HG02798 (cell line): ENCODE data around the gene FAM50A.
"Not testable (repeated sequence)": the region's sequence is repeated elsewhere in the genome, so short reads cannot be mapped to it uniquely, and the experiment has no call there.

ENCODE experiments used
- ATAC-seq: cut with Tn5 transposase; IDR thresholded peaks from one replicate; pipeline ENCODE4 v1.9.1; 2021; ENCODE audit warnings: mild to moderate bottlenecking; ENCODE audit not compliant: unreplicated experiment, poor library complexity

Gene FAM50A

GRCh38 chrX:154481911-154482601 is 38.1 kb downstream of the FAM50A start:
- ATAC-seq: no peak

GRCh38 chrX:154482786-154483185 is 38.8 kb downstream of the FAM50A start:
- ATAC-seq: no peak

GRCh38 chrX:154483325-154483724 is 39.4 kb downstream of the FAM50A start:
- ATAC-seq: no peak

- no peak for ATAC-seq
These were observed 40.6 kb downstream of the FAM50A start for GRCh38 chrX:154484255-154485149.

GRCh38 chrX:154485150-154486051 is 41.5 kb downstream of the FAM50A start:
- ATAC-seq: no peak

- ATAC-seq: no peak
These were observed 42.1 kb downstream of the FAM50A start for GRCh38 chrX:154486052-154486395.

GRCh38 chrX:154486396-154487207 is 42.7 kb downstream of the FAM50A start, which contains the start of gene UBL4A:
Gene UBL4A (minus strand): TSS chrX:154486615. CDS start chrX:154486584, 31 bp downstream.
- peak; percentile 45 for ATAC-seq

- no peak for ATAC-seq
These were observed 43.8 kb downstream of the FAM50A start for GRCh38 chrX:154487518-154488290.

GRCh38 chrX:154488336-154489075 is 44.6 kb downstream of the FAM50A start:
- ATAC-seq: no peak

GRCh38 chrX:154489182-154489581 is 45.2 kb downstream of the FAM50A start:
- ATAC-seq: no peak

GRCh38 chrX:154490021-154490413 is 46.1 kb downstream of the FAM50A start:
- ATAC-seq: peak; percentile 24

GRCh38 chrX:154490414-154491083 is 46.6 kb downstream of the FAM50A start, which contains the start of gene SLC10A3:
Gene SLC10A3 (minus strand): TSS chrX:154490629. CDS start chrX:154488940, 1,689 bp downstream.
- ATAC-seq: peak; percentile 86

GRCh38 chrX:154494715-154495114 is 50.8 kb downstream of the FAM50A start:
- ATAC-seq: no peak

GRCh38 chrX:154495472-154495922 is 51.6 kb downstream of the FAM50A start:
- ATAC-seq: no peak

GRCh38 chrX:154496591-154497137 is 52.7 kb downstream of the FAM50A start:
- not testable (repeated sequence) for ATAC-seq
